Kidney (tissue), 14 donors: ENCODE measurements around the gene GSC2. TPM values are rescaled to one million over a fixed set of nuclear protein-coding genes. Genes with fewer than 3 reads are reported as not detected.
A peak's percentile ranks its signal among the peaks of the same experiment; 100 is the strongest.

Experiments
- DNase-seq, 5 donors: peaks; one replicate each; pipeline ENCODE4 v3.0.0-alpha.2; 2013 to 2020
- FAIRE-seq: peaks from 2 replicates; lab custom pipeline; 2012; peaks lifted over from hg19 to GRCh38; lab: Jason Lieb, UNC
- H3K27ac ChIP-seq, 2 donors: one replicate each; pipeline ENCODE4 v1.7.0; 2013; ENCODE audit warnings: low read depth in 2 of 2, low read length in 2 of 2, inconsistent platforms in 1 of 2
- H3K27me3 ChIP-seq: one replicate; pipeline ENCODE4 v1.7.1; 2013; ENCODE audit warnings: low read length, inconsistent platforms; ENCODE audit not compliant: control insufficient read depth, insufficient read depth
- H3K36me3 ChIP-seq, 3 donors: one replicate each; pipeline versions ENCODE4 v1.7.0 to v1.7.1; 2013; ENCODE audit warnings: low read length in 3 of 3, control low read depth in 1 of 3, inconsistent platforms in 1 of 3; ENCODE audit not compliant: insufficient read depth in 3 of 3, control insufficient read depth in 2 of 3
- H3K4me1 ChIP-seq, 3 donors: one replicate each; pipeline versions ENCODE4 v1.7.0 to v1.7.1; 2013; ENCODE audit warnings: low read length in 3 of 3, inconsistent platforms in 1 of 3, low read depth in 1 of 3; ENCODE audit not compliant: control insufficient read depth in 2 of 3, insufficient read depth in 2 of 3
- H3K4me3 ChIP-seq, 3 donors: one replicate each; pipeline versions ENCODE4 v1.7.0 to v1.8.1; 2013; ENCODE audit warnings: low read length in 3 of 3, control low read depth in 1 of 3, inconsistent platforms in 1 of 3
- H3K9ac ChIP-seq, 3 donors: one replicate each; pipeline versions ENCODE4 v1.7.0 to v1.7.1; 2013; ENCODE audit warnings: low read length in 3 of 3, control low read depth in 1 of 3, inconsistent platforms in 1 of 3
- H3K9me3 ChIP-seq, 3 donors: one replicate each; pipeline versions ENCODE4 v1.7.0 to v1.7.1; 2013; ENCODE audit warnings: low read length in 3 of 3, control low read depth in 1 of 3, inconsistent platforms in 1 of 3; ENCODE audit not compliant: control insufficient read depth in 2 of 3, insufficient read depth in 1 of 3
- intact Hi-C: fragments of 100-400 bp; cut with DNase I; formaldehyde crosslinking; loops from one replicate; pipeline ENCODE4 v1.11.1; 2022
- polyA plus RNA-seq: library from polyadenylated mRNA; stranded (reverse); fragments of 350-450 nt; fragmentation: Illumina TruSeq; extraction: RNeasy Lipid Tissue Mini Kit (QIAGEN cat#74804); gene quantifications from one replicate; pipeline ENCODE4 v1.2.3, GENCODE V29; 2014; ENCODE audit warnings: low read depth, low replicate concordance; ENCODE audit not compliant: insufficient read depth
- total RNA-seq: library from RNA; stranded (reverse); fragmentation: NEBNext Ultra II Directional; extraction: Animal tissue kit (Norgen Biotek cat#: 25700); gene quantifications from one replicate; pipeline ENCODE4 v1.2.1, GENCODE V29; 2021
- TF ChIP-seq, protein P1 (sequence below): IDR thresholded peaks from 3 replicates; pipeline ENCODE4 v1.5.1; 2012; ENCODE audit warnings: mild to moderate bottlenecking, moderate library complexity, borderline replicate concordance; ENCODE audit not compliant: insufficient read depth; ENCODE audit errors: extremely low read depth
- donor health status: control.
- donor health status: control.
- donor health status: control.
- donor health status: control.
- donor health status: control.
- donor health status: DM: yes; HTN: yes; CAD: no.
- donor health status: Normal renal cell carcinoma (clear cell type).

The GSC2 gene
- total and polyA plus RNA-seq, 2 donors from 2014 or later = not detected

DNA sequence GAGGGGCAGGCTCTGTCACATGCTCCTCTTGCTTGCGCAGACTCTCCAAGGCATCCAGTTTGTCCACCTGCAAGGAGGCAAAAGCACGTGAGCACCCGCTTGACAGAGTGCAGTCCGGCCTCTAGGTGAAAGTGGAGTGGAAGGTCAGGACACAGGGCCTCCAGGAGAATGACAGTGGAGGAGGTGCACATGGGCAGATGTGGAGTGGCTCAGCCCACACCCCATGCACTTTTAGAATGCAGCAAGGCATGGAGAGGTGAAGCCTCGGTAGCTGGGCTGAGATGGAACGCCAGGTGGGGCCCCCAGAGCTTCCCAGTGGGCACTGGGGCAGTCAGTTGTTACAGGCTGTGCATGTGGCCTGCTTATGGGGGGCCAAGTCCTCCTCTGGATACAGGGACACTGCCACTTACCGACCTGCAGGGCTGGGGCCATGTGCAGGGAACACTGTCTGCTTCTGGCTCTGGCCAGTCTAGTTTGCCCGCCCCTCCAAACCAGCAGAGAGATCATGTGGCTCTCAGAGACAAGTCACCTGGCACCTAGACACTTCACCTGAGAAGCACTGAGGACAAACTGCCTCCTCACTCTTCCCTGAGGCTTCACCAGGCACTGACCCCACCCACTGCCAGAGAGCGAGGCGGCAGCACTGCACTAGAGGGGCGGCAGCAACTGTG lies 30.8 kb upstream of the GSC2 start:
- peaks cover 0 to 15% (median 0%) of the 10 kb centered on the region in 3 donors for H3K4me1 ChIP-seq
- no peak for FAIRE-seq
- intact Hi-C loops = no loop called here
- no peaks in the 10 kb centered on the region for H3K9me3 ChIP-seq
- no peak overlapping the region for H3K4me3 ChIP-seq
- no peak for DNase-seq
- H3K27me3 ChIP-seq = no peaks in the 10 kb centered on the region
- H3K27ac ChIP-seq = no peak overlapping the region
- TF ChIP-seq, protein P1, sequence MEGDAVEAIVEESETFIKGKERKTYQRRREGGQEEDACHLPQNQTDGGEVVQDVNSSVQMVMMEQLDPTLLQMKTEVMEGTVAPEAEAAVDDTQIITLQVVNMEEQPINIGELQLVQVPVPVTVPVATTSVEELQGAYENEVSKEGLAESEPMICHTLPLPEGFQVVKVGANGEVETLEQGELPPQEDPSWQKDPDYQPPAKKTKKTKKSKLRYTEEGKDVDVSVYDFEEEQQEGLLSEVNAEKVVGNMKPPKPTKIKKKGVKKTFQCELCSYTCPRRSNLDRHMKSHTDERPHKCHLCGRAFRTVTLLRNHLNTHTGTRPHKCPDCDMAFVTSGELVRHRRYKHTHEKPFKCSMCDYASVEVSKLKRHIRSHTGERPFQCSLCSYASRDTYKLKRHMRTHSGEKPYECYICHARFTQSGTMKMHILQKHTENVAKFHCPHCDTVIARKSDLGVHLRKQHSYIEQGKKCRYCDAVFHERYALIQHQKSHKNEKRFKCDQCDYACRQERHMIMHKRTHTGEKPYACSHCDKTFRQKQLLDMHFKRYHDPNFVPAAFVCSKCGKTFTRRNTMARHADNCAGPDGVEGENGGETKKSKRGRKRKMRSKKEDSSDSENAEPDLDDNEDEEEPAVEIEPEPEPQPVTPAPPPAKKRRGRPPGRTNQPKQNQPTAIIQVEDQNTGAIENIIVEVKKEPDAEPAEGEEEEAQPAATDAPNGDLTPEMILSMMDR = no peak
- H3K36me3 ChIP-seq = no peaks in the 10 kb centered on the region
- no peak overlapping the region for H3K9ac ChIP-seq

DNA sequence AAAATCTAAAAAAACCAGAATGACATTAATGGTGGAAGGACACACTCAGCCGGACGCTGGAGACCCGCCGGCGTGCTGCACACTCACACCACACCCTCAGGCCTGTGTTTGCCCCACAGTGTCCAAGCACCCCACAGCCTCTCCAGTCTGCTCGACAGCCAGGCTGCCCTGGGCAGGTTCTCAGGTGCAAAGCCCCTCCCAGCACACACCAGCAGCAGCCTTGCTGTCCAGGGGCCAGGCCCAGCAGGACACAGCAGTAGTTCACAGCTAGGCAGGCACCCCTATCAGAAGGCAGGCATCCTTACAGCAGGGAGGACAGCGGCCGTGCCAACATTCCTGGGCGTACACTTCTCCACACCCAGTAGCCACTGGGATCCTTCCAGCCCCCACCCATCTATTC lies 30.1 kb upstream of the GSC2 start:
- Histone ChIP-seq H3K4me1 (peaks cover 0 to 22% (median 0%) of the 10 kb centered on the region in 3 donors), H3K27me3 (no peaks in the 10 kb centered on the region), H3K4me3 (no peak overlapping the region), H3K9ac (no peak overlapping the region), H3K9me3 (no peaks in the 10 kb centered on the region), H3K27ac (no peak overlapping the region), H3K36me3 (no peaks in the 10 kb centered on the region)
- no peak for DNase-seq
- TF ChIP-seq, protein P1 = no peak
- intact Hi-C loops = no loop called here
- FAIRE-seq = no peak

DNA sequence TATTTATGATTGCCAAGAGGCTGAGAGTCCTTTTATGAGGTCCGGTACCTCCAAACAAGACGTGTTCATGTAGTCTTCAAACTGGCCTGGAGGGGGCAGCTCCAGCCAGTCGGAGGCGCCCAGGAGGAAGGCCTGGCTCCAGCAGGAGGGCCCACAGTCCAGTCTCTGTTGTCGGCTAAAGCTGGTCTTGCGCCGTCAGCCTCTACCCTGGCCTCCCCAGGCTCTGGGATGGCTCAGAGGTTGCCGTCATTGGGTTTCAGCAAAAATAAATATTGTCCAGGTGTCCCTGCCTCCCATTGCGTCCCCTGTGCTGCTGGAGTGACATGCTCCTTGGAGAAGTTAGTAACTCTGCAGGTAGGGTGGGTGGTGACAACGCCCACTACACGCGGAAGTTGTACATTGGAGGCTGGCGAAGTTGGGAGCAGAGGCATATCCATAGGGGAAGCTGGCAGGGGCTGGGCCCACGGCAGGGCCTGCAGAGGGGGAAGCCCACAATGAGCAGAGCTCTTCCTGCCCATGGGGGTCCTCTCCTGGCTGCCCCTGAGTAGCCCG lies 29.5 kb upstream of the GSC2 start:
- H3K4me3 ChIP-seq = peak overlapping the region; percentile 25 to 73 (median 34)
- intact Hi-C loops = no loop called here
- no peaks in the 10 kb centered on the region for H3K36me3 ChIP-seq
- H3K9ac ChIP-seq = peak overlapping the region in 1 of 3 donors; percentile 62
- H3K27me3 ChIP-seq = no peaks in the 10 kb centered on the region
- H3K4me1 ChIP-seq = peaks cover 0 to 28% (median 6%) of the 10 kb centered on the region in 3 donors
- H3K9me3 ChIP-seq = no peaks in the 10 kb centered on the region
- FAIRE-seq = no peak
- TF ChIP-seq, protein P1 = peak; percentile 62
- DNase-seq = peak; percentile 87 to 92 (median 90)
- H3K27ac ChIP-seq = peak overlapping the region; percentile 25 to 72
